ENCODE results near the gene NLN. TPM values are rescaled to one million over a fixed set of nuclear protein-coding genes. Genes with fewer than 3 reads are reported as not detected.
"Not testable (repeated sequence)": the region's sequence is repeated elsewhere in the genome, so short reads cannot be mapped to it uniquely, and the experiment has no call there.

Gene NLN
- total RNA-seq, 1 donor from 2014 or later = 13.8 TPM

DNA sequence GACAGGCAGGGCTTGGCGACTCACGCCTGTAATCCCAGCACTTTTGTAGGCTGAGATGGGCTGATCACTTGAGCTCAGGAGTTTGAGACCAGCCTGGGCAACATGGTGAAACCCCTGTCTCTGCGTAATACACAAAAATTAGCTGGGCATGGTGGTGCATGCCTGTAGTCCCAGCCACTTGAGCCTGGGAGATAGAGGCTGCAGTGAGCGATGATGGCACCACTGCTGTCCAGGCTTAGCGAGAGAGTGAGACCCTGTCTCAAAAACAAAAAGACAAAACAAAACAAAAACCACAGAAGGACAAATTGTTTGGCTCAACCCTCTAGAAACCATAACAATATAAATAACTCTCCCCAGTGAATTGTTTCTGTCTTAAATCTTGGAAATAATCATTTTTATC is 111.8 kb downstream of the NLN start:
- DNase-seq (no peak), ATAC-seq (no peak)
- no peak overlapping the region for H3K27ac ChIP-seq
- no peaks in the 10 kb centered on the region for H3K9me3 ChIP-seq
- H3K4me1 ChIP-seq = no peaks in the 10 kb centered on the region
- intact Hi-C loops (cut with DNase I) = no loop called here
- H3K36me3 ChIP-seq = no peaks in the 10 kb centered on the region
- no peaks in the 10 kb centered on the region for H3K27me3 ChIP-seq (ENCODE audit: low read depth)
- H3K4me3 ChIP-seq = no peak overlapping the region
- TF ChIP-seq, protein P1, sequence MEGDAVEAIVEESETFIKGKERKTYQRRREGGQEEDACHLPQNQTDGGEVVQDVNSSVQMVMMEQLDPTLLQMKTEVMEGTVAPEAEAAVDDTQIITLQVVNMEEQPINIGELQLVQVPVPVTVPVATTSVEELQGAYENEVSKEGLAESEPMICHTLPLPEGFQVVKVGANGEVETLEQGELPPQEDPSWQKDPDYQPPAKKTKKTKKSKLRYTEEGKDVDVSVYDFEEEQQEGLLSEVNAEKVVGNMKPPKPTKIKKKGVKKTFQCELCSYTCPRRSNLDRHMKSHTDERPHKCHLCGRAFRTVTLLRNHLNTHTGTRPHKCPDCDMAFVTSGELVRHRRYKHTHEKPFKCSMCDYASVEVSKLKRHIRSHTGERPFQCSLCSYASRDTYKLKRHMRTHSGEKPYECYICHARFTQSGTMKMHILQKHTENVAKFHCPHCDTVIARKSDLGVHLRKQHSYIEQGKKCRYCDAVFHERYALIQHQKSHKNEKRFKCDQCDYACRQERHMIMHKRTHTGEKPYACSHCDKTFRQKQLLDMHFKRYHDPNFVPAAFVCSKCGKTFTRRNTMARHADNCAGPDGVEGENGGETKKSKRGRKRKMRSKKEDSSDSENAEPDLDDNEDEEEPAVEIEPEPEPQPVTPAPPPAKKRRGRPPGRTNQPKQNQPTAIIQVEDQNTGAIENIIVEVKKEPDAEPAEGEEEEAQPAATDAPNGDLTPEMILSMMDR (IDR thresholded peaks at IDR 0.05) = no peak

DNA sequence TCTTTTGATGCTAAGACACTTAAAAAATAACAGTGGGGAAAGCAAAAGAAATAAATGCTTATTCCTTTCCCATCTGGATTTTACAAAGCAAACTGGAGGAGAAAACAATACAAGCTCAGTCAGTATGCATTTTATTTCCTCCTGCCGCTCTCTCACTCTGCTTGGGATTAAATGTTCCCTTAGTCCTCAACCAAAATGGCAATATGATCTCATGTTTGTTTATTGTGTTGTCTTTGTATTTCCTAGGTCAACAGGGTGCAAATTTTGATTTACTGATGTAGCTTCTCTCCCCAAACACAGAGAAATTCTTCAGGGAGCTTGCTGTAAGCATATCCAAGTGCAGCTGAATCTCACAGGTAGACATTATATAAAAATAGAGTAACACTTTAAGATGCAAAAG is 112.3 kb downstream of the NLN start:
- Histone ChIP-seq H3K27ac (no peak overlapping the region), H3K4me3 (no peak overlapping the region), H3K9me3 (no peaks in the 10 kb centered on the region), H3K36me3 (no peaks in the 10 kb centered on the region), H3K4me1 (no peaks in the 10 kb centered on the region), H3K27me3 (ENCODE audit: low read depth) (no peaks in the 10 kb centered on the region)
- intact Hi-C loops (cut with DNase I) = no loop called here
- DNase-seq (no peak), ATAC-seq (no peak)
- TF ChIP-seq, protein P1 (IDR thresholded peaks at IDR 0.05) = no peak

DNA sequence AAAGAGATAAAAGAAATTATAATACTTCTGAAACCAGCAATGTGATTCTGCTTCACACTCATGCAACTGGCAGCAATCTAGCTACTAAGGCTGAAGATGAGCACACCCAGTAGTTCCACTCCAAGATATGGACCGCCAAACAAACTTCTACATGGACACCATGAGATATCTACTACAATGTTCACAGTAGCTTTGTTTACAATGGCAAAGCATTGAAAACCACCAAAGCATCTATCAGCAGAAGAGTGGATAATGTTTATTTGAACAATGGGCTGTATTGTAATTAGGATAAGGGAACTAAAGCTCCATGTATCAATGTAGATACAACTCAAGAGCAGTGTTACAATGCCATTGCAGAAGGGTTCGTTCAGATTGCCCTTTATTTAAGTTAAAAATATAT is 113.2 kb downstream of the NLN start:
- intact Hi-C loops (cut with DNase I) = no loop called here
- Histone ChIP-seq H3K27ac (no peak overlapping the region), H3K27me3 (ENCODE audit: low read depth) (no peaks in the 10 kb centered on the region), H3K9me3 (no peaks in the 10 kb centered on the region), H3K36me3 (no peaks in the 10 kb centered on the region), H3K4me3 (no peak overlapping the region), H3K4me1 (no peaks in the 10 kb centered on the region)
- no peak for ATAC-seq
- TF ChIP-seq, protein P1 (IDR thresholded peaks at IDR 0.05) = no peak
- no peak for DNase-seq

GRCh38 chr5:65837139-65837538 is 115.1 kb downstream of the NLN start:
- TF ChIP-seq, protein P1 (IDR thresholded peaks at IDR 0.05) = no peak
- intact Hi-C loops (cut with DNase I) = no loop called here
- no peak overlapping the region for H3K27ac ChIP-seq
- ATAC-seq = no peak
- no peaks in the 10 kb centered on the region for H3K27me3 ChIP-seq (ENCODE audit: low read depth)
- no peaks in the 10 kb centered on the region for H3K4me1 ChIP-seq
- no peak for DNase-seq
- no peaks in the 10 kb centered on the region for H3K36me3 ChIP-seq
- no peaks in the 10 kb centered on the region for H3K9me3 ChIP-seq
- no peak overlapping the region for H3K4me3 ChIP-seq

- H3K27me3 ChIP-seq (ENCODE audit: low read depth); DNase-seq; H3K4me3 ChIP-seq; H3K9me3 ChIP-seq; ATAC-seq; intact Hi-C loops (cut with DNase I); H3K27ac ChIP-seq; H3K36me3 ChIP-seq; H3K4me1 ChIP-seq: not testable (repeated sequence)
Measured at GRCh38 chr5:65839170-65839569, 117.2 kb downstream of the NLN start.

- intact Hi-C loops (cut with DNase I) = no loop called here
- DNase-seq (no peak), ATAC-seq (no peak)
- Histone ChIP-seq H3K9me3 (no peaks in the 10 kb centered on the region), H3K4me3 (no peak overlapping the region), H3K4me1 (no peaks in the 10 kb centered on the region), H3K36me3 (no peaks in the 10 kb centered on the region), H3K27ac (no peak overlapping the region), H3K27me3 (ENCODE audit: low read depth) (no peaks in the 10 kb centered on the region)
- TF ChIP-seq, protein P1 (IDR thresholded peaks at IDR 0.05) = no peak
Measured at GRCh38 chr5:65840071-65840470, 118.1 kb downstream of the NLN start.

DNA sequence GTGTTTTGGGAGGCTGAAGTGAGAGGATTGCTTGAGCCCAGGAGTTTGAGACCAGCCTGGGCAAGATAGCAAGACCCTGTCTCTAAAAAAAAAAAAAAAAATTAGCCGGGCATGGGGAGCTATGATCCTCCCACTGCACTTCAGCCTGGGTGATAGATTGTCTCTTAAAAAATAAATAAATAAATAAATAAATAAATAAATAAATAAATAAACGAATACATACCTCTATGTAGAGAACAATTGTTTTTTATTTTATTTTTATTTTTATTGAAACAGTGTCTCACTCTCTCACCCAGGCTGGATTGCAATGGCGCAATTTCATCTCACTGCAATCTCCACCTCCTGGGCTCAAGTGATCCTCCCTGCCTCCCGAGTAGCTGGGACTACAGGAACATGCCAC is 122.8 kb downstream of the NLN start:
- H3K4me1 ChIP-seq; ATAC-seq; H3K9me3 ChIP-seq; DNase-seq; H3K27ac ChIP-seq; intact Hi-C loops (cut with DNase I); H3K36me3 ChIP-seq; H3K27me3 ChIP-seq (ENCODE audit: low read depth); H3K4me3 ChIP-seq: not testable (repeated sequence)
